HEK293T (cell line): ENCODE measurements around the gene TDRD5.

Source experiments
- CTCF ChIA-PET: fragments of 350-600 bp; formaldehyde crosslinking; extraction: SDS; loops from one replicate; lab custom pipeline; 2021; ENCODE audit warnings: antibody characterized with exemption, inconsistent platforms; lab: Yijun Ruan, JAX
- POLR2A ChIA-PET: fragments of 350-600 bp; formaldehyde crosslinking; extraction: SDS; loops from one replicate; lab custom pipeline; 2020; ENCODE audit warnings: antibody characterized with exemption, inconsistent platforms; lab: Yijun Ruan, JAX
- DNase-seq: peaks from one replicate; pipeline ENCODE4 v3.0.0; 2012; ENCODE audit warnings: mixed read lengths; ENCODE audit errors: extremely low spot score
- ARNT ChIP-seq: fragments of 450-650 bp; IDR thresholded peaks from 2 replicates; pipeline ENCODE4 v1.6.1; 2017; ENCODE audit warnings: mild to moderate bottlenecking
- BHLHE40 ChIP-seq: fragments of 450-650 bp; IDR thresholded peaks from 2 replicates; pipeline ENCODE4 v1.6.1; 2016; ENCODE audit warnings: mild to moderate bottlenecking, moderate library complexity, borderline replicate concordance
- CTBP1 ChIP-seq: fragments of 450-650 bp; IDR thresholded peaks from 2 replicates; pipeline ENCODE4 v1.6.1; 2016; ENCODE audit warnings: borderline replicate concordance
- ELF4 ChIP-seq: fragments of 450-650 bp; IDR thresholded peaks from 2 replicates; pipeline ENCODE4 v1.6.1; 2017; ENCODE audit warnings: antibody characterized with exemption
- FOXA1 ChIP-seq: fragments of 450-650 bp; IDR thresholded peaks from 2 replicates; pipeline ENCODE4 v1.6.1; 2016; ENCODE audit warnings: mild to moderate bottlenecking
- FOXK2 ChIP-seq: fragments of 450-650 bp; IDR thresholded peaks from 2 replicates; pipeline ENCODE4 v1.6.1; 2016; ENCODE audit warnings: mild to moderate bottlenecking
- FOXM1 ChIP-seq: fragments of 450-650 bp; IDR thresholded peaks from 2 replicates; pipeline ENCODE4 v1.6.1; 2017; ENCODE audit warnings: mild to moderate bottlenecking, borderline replicate concordance
- HDGF ChIP-seq: fragments of 450-650 bp; IDR thresholded peaks from 2 replicates; pipeline ENCODE4 v1.6.1; 2017; ENCODE audit warnings: antibody characterized with exemption, borderline replicate concordance
- L3MBTL2 ChIP-seq: fragments of 450-650 bp; conservative IDR thresholded peaks from 2 replicates; pipeline ENCODE4 v1.6.1; 2016; ENCODE audit warnings: mild to moderate bottlenecking
- LEF1 ChIP-seq: fragments of 450-650 bp; IDR thresholded peaks from 2 replicates; pipeline ENCODE4 v1.6.1; 2017; ENCODE audit warnings: mild to moderate bottlenecking, borderline replicate concordance
- NFRKB ChIP-seq: fragments of 450-650 bp; IDR thresholded peaks from 2 replicates; pipeline ENCODE4 v1.6.1; 2016; ENCODE audit warnings: mild to moderate bottlenecking, moderate library complexity
- SP1 ChIP-seq: fragments of 450-650 bp; IDR thresholded peaks from 2 replicates; pipeline ENCODE4 v1.6.1; 2017
- SUZ12 ChIP-seq: fragments of 450-650 bp; IDR thresholded peaks from 2 replicates; pipeline ENCODE4 v1.6.1; 2016; ENCODE audit warnings: mild to moderate bottlenecking
- TARDBP ChIP-seq: fragments of 450-650 bp; IDR thresholded peaks from 2 replicates; pipeline ENCODE4 v1.6.1; 2016
- ZNF384 ChIP-seq: fragments of 450-650 bp; IDR thresholded peaks from 2 replicates; pipeline ENCODE4 v1.6.1; 2016
- TF ChIP-seq, protein P1 (sequence below): fragments of 450-650 bp; IDR thresholded peaks from 2 replicates; pipeline ENCODE4 v1.6.1; 2016

Gene TDRD5

DNA sequence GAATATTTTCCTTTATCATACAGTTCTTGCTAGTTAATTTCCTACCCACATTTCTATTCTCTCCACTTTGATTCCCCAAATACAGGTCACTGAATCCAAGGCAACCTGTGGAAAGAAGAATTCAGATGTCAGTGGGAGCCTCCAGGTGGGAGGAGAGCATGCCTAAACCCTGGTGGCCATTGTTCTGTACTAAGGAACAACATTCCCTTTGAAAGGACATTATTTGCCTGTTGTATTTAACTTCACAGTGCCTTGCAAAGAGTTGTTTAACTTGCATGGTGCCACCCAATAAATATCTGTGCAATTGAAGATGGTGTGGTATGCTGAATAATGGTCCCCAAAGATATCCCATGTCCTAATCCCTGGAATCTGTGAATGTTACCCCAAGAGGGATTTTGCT is 37.2 kb upstream of the TDRD5 start:
- CTCF ChIA-PET, result no interaction called here
- POLR2A ChIA-PET, result no interaction called here
- DNase-seq, result no peak
- TF ChIP-seq FOXM1, result no peak

DNA sequence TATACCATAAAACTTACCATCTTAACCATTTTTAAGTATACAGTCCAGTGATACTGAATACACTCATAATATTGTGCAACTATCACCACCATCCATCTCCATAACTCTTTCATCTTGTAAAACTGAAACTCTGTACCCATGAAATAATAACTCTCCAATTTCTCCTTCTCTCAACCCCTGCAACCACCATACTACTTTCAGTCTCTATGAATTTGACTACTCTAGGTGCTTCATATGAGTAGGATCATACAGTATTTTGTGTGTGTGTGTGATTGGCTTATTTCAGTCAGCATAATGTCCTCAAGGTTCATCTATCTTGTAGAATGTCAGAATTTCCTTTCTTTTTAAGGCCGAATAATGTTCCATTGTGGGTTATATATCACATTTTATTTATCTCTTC is 33.6 kb upstream of the TDRD5 start:
- ChIA-PET CTCF (no interaction called here), POLR2A (no interaction called here)
- TF ChIP-seq ELF4 (no peak), NFRKB (no peak), CTBP1 (no peak), FOXM1 (no peak), BHLHE40 (no peak), SP1 (no peak), HDGF (no peak), ZNF384 (no peak), SUZ12 (no peak), LEF1 (no peak), FOXA1 (no peak), L3MBTL2 (no peak)
- no peak for DNase-seq

DNA sequence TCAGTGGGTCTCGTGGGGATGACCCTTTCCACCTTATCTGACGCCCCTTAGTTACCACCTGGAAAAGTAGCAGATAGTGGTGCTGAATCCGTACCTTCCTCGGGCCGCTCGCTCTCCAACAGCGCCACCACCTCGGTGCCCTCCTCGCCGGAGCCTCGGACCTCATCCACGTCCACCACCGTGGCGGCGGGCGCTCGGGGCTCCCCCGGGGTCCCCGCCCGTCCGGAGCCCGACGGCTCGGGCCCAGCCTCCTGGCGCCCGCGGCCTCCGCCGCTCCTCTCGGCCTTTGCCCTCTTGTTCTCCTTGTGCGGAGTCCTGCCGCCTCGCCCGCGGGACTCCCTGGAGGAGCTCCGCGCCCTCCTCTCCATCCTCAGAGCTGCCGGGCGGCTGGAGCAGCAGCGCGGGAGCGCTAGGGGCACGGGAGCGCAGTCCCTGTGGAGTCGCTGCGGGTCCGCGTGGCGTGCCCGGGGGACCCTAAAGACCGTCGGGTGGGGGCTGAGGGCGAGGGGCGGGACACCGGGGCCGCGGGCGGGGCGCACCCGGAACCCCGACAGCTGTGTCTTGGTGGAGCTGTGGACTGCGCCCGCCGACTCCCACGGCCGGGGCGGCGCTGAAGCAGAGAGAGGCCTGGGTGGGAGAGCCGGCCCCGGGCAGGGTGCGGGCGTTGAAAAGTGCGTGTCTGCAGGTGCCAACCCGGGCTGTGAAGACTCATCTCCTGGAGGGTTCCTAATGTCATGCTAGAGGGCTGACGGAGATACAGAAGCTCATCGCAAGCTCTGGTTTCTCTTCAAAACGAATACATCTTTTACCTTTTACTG is 15.9 kb upstream of the TDRD5 start, which contains the start of gene NPHS2:
TSS of gene NPHS2 (minus strand) at position 452 of the 818 bp plus-strand sequence. CDS start at position 368, 84 bp downstream.
- no peak for TF ChIP-seq SP1
- TF ChIP-seq FOXM1, result no peak
- no peak for TF ChIP-seq ARNT
- TF ChIP-seq FOXK2, result no peak
- TF ChIP-seq ZNF384, result no peak
- no peak for TF ChIP-seq NFRKB
- no peak for TF ChIP-seq LEF1
- TF ChIP-seq L3MBTL2, result no peak
- no peak for TF ChIP-seq FOXA1
- CTCF ChIA-PET, result no interaction called here
- no peak for DNase-seq
- POLR2A ChIA-PET, result no interaction called here

DNA sequence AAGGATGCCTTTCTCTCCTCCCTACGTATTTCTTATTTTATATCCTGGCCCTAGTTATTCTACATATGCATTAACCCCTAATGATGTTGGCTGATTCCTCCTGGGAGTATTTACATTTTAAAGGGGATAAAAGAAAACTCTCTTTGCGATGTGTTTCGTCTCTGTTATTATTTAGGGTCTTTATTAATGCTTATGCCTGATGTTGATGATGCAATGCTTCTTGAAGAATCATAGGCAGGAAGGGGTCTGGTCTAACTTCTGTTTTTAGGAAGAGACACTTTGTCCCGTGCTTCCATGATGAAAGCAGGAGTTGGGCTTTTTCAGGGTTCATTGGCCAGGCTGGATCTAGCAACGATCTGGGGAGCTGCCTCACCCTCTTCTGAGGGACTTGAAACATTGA is 15.1 kb upstream of the TDRD5 start:
- ChIA-PET CTCF (no interaction called here), POLR2A (no interaction called here)
- no peak for DNase-seq
- TF ChIP-seq FOXM1 (no peak), NFRKB (no peak), FOXK2 (no peak), SUZ12 (no peak), FOXA1 (no peak), ARNT (no peak)

DNA sequence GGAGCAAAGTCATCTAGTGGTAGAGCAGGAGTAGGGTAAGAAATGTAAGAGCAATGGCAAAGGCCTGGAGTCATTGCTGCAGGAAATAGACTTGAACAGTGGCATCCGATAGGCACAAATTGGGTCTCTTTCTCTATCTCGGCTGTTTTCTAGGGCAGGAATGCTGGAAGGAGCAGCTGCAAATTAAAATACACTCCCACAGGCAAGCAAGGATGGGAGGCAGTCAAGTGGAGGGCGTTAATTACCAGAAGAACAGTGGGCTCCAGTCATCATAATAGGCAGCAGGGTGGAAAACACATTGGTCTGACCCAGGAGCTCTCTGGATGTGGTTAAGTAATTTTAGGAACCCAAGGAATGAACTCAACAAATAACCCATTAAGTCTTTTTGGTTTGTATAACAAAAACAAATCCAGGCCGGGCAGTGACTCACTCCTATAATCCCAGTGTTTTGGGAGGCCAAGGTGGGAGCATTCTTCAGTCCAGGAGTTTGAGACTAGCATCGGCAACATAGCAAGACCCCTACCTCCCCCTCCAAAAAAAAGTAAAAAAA is 7.8 kb upstream of the TDRD5 start:
- no peak for DNase-seq
- no peak for TF ChIP-seq NFRKB
- no peak for TF ChIP-seq CTBP1
- no peak for TF ChIP-seq ZNF384
- ChIA-PET CTCF (interaction anchor here (0.6 kb wide), 1 partner anchor 11 kb away, joined by 4 read pairs; no protein-coding TSS in a partner anchor), POLR2A (no interaction called here)

DNA sequence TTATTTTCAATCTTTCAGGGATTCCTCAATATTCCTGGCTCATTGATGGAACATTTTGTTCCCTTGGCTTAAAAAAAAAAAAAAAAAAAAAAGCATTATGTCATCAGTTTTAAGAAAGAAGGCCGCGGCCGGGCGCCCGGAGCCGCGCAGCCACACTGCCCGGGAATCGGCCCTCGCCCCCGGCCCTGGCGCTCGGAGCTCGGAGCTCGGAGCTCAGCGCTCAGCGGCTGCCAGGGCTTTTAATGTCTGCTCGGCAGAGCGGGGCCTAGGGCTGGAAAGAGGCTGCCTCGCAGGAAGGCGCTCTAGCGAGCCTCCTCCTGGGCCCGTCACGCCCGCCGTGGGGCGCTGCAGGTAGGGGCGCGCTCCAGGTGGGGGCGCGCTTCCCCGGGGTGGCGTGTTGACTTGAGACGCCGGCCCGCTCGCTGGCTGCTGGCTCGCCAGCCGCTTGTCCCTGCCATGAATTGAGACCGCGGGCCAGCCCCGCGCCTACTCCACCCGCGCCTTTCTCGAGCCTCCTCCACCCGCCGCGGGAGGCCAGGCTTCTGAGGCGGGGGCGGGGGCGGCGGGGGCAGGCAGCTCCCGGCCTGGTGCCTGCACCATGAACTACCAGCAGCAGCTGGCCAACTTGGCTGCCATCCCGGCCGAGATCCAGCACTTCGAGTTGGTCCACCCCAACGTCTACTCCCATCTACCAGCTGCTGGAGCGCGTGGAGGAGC is 5.4 kb upstream of the TDRD5 start:
- ChIA-PET CTCF (interaction anchor here (0.6 to 1.4 kb wide), 4 partner anchors 9 to 1204 kb away, joined by 3 to 5 read pairs (median 4); no protein-coding TSS in a partner anchor), POLR2A (no interaction called here)
- no peak for TF ChIP-seq SP1
- 0 out of 2 replicates have a peak, but pooled peaks have one; percentile 28 for TF ChIP-seq L3MBTL2
- peak; percentile 95 for TF ChIP-seq ZNF384
- TF ChIP-seq, protein P1, sequence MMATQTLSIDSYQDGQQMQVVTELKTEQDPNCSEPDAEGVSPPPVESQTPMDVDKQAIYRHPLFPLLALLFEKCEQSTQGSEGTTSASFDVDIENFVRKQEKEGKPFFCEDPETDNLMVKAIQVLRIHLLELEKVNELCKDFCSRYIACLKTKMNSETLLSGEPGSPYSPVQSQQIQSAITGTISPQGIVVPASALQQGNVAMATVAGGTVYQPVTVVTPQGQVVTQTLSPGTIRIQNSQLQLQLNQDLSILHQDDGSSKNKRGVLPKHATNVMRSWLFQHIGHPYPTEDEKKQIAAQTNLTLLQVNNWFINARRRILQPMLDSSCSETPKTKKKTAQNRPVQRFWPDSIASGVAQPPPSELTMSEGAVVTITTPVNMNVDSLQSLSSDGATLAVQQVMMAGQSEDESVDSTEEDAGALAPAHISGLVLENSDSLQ, result no peak
- DNase-seq, result peak; percentile 82

DNA sequence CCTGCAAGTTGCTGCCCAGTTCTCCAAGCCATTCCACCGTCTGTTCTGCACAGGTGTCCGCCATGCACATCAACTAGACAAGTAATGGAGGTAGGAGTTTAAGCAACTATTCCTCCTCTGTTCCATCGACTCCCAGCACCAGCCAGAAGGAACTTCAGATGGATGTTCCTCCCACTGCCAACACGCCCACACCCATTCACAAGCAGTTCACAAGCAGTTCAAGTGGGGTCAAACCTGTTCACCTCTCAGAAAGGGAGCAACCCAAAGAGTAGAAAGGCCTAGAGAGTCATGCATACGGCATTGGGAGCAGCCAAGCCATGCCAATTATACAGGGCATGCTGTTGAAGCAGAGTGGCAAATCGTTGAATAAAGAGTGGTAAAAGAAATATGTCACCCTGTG is 4.3 kb upstream of the TDRD5 start:
- TF ChIP-seq ARNT (no peak), LEF1 (no peak), TARDBP (no peak), ELF4 (no peak), FOXK2 (no peak), SP1 (no peak), HDGF (no peak), FOXM1 (no peak)
- TF ChIP-seq, protein P1, result no peak
- ChIA-PET POLR2A (no interaction called here), CTCF (no interaction called here)
- no peak for DNase-seq
